ENCODE results near the gene EBF3.

EBF3 gene

DNA sequence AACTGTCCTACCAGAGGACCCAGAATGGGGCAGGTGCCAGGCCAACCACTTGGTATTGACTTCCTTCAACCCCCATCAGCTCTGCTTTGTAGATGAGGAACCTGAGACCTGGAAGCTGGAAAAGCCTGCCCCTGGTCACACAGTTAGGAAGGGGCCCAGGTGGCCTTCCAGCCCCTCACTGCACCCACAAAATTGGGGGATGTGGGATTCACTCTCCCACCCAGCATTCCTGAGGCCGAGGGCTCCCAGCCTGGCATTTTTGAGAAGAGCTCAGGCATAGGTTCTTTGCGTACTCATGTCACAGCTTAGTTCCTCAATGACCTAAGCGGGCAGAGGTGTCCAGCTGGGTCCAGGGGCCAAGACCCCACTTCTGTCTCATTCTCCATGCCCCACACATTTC, 46.1 kb downstream of the EBF3 start:
- in situ Hi-C loops (cut with MboI; ENCODE audit: low pct_unique_long_range_greater_than_20kb, low sequenced_read_pairs, unreplicated experiment): no loop called here
- DNase-seq (ENCODE audit: low spot score): no peak
- TF ChIP-seq, protein P1, sequence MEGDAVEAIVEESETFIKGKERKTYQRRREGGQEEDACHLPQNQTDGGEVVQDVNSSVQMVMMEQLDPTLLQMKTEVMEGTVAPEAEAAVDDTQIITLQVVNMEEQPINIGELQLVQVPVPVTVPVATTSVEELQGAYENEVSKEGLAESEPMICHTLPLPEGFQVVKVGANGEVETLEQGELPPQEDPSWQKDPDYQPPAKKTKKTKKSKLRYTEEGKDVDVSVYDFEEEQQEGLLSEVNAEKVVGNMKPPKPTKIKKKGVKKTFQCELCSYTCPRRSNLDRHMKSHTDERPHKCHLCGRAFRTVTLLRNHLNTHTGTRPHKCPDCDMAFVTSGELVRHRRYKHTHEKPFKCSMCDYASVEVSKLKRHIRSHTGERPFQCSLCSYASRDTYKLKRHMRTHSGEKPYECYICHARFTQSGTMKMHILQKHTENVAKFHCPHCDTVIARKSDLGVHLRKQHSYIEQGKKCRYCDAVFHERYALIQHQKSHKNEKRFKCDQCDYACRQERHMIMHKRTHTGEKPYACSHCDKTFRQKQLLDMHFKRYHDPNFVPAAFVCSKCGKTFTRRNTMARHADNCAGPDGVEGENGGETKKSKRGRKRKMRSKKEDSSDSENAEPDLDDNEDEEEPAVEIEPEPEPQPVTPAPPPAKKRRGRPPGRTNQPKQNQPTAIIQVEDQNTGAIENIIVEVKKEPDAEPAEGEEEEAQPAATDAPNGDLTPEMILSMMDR (IDR thresholded peaks at IDR 0.05; ENCODE audit: extremely low read depth, insufficient read depth, missing control alignments): no peak

DNA sequence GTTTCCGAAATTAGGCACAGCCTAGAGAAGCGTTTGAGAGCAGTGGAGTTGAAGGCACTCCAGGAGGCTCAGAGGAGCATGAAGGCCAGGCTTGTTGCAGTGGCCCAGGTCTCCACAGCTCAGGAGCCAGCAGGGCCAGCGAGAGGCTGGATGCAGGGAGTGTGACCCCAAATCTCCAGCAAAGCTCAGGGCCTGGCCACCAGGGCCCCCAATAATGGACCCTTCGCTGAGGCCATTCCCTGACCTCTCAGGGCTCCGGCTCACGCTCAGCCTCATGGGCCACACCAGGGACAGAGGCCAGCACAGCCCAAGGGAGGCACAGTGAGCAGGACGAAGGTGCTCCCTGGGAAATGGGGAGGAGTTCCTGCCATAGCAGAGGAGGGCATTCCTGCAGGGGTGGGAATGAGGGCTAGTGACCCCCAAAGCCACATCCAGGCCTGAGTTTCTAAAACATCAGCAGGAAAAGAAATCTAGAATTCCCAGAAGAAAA, 47.5 kb downstream of the EBF3 start:
- in situ Hi-C loops (cut with MboI; ENCODE audit: low pct_unique_long_range_greater_than_20kb, low sequenced_read_pairs, unreplicated experiment): no loop called here
- TF ChIP-seq, protein P1 (IDR thresholded peaks at IDR 0.05; ENCODE audit: extremely low read depth, insufficient read depth, missing control alignments): no peak
- no peak for DNase-seq (ENCODE audit: low spot score)

DNA sequence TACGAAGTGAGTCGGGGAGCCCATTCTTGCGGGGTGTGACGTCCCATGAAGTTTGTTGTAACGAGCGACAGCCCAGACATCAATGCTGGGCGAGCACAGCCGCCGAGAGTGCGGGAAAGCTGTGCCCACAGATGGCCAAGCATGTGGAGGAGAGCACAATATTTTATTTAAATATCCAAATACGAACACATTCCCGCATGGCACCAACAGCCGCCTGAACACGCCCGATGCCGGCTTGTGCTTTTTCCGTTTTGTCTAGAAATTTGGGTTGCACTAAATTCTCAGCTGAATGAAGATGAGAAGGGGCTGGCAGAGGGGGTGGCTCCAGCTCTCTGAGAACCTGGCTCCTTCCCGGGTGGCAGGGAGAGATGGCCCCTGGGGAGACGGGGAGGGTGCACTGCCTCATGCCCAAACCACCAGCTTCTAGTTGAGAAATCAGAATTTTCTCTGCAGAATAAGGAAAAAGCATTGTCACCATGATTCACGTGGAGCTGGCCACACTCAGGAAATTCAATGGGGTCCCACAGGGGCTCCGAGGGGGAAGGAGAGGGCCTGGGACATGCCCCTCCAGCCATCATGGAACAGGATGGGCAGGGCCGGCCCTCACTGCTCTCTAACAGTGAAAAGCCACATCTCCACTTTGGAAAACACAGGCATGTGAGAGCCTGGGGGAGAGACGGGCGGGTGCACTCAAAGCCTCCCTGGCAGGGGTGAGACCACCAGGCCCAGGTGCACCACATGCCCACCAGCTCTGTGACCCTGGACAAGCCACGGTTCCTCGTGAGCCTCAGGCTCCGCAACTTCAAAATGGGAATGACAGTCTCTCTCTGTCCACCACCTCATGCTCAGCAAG, 48.3 kb downstream of the EBF3 start:
- in situ Hi-C loops (cut with MboI; ENCODE audit: low pct_unique_long_range_greater_than_20kb, low sequenced_read_pairs, unreplicated experiment): no loop called here
- TF ChIP-seq, protein P1 (IDR thresholded peaks at IDR 0.05; ENCODE audit: extremely low read depth, insufficient read depth, missing control alignments): no peak
- DNase-seq (ENCODE audit: low spot score): no peak

DNA sequence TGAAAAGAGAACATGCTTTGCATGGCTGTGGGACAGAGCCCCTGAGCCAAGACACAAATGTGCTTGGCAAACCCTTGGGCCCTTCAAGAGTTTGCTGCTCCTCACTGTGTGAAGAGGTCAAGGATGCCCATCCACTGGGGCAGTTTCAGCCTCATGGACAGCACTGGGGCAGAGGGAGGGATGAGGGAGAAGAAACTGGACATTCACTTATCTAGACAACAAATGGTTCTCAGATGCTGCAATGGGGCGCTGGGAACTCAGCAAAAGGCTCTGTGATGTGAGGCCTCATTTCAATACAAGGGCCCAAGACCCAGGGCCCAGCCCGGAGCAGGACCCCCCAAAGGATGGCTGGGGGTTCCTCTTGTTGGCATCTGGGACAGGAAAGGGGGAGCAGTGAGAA, 49.1 kb downstream of the EBF3 start:
- DNase-seq (ENCODE audit: low spot score): no peak
- in situ Hi-C loops (cut with MboI; ENCODE audit: low pct_unique_long_range_greater_than_20kb, low sequenced_read_pairs, unreplicated experiment): no loop called here

DNA sequence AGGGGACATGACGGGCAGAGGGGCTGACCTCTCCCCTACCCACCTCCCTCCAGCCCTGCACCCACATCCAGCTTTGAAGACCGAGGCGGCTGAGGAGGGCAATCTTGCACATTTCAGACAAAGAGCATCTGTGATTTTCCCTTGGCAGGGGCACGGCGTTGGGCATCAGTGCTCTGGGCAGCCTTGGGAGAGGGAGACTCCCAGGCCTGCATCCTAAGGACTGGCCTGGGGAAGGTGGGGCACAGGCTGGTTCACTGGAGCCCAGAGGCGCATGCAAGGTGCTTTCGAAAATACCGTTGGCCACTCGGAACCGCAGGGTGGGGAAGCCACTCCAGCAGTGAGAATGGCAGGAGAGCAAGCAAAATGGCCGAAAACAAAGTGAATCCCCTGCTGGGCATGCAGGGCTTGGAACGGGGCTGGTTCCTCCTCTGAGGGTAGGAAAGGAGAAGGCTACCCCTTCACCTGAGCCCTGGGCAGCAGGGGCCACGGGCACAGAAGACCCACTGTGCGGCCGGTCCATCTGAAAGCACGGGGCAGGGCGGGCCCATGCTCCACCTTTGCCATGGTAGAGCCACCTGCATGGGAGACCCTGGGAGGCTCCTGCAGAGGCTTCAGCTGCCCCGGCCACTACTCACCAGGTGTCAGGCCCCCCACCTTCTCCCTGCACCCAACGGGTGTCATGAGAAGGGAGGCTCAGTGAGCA, 49.8 kb downstream of the EBF3 start:
- no peak for DNase-seq (ENCODE audit: low spot score)
- in situ Hi-C loops (cut with MboI; ENCODE audit: low pct_unique_long_range_greater_than_20kb, low sequenced_read_pairs, unreplicated experiment): no loop called here
- TF ChIP-seq, protein P1 (IDR thresholded peaks at IDR 0.05; ENCODE audit: extremely low read depth, insufficient read depth, missing control alignments): no peak

More for the DNA sequence above, 49.1 kb downstream of the EBF3 start:
- TF ChIP-seq, protein P1 (IDR thresholded peaks at IDR 0.05; ENCODE audit: extremely low read depth, insufficient read depth, missing control alignments): no peak

DNA sequence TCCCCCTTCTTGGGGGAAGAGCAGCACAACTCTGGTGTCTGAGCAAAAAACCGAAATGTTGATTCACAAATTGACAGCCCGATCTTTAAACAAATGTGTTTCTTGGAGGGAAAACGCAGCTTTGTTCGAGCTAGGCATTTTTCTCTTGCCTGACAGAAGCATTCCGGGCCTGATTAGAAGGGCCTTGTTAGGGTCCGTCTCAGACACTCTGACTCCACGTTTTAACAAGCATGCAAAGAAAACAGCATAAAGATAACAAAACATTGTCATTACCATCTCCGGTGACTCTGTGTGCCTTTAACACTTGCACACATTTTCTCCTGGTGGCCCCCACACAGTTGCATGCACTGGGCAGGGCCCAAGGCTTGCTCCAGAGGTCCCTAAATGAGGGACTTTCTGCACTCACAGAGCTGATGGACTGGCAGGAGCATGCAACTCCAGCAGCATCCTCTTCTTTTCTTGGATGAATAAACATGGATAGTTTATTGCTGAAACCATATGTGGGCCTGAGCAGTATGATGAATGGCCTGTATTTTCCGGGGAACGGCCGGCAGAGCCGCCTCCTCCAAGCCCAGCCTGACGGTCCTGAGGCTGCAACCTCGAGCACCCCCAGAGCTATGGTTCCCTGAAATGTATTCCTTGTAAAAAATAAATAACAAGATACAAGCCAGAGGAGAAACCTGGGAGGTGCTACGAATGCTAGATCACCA, 50.9 kb downstream of the EBF3 start:
- DNase-seq (ENCODE audit: low spot score): no peak
- TF ChIP-seq, protein P1 (IDR thresholded peaks at IDR 0.05; ENCODE audit: extremely low read depth, insufficient read depth, missing control alignments): no peak
- in situ Hi-C loops (cut with MboI; ENCODE audit: low pct_unique_long_range_greater_than_20kb, low sequenced_read_pairs, unreplicated experiment): no loop called here
